HL-60/S4 treated with phorbol 12-myristate 13-acetate at 8.2 ng/mL for 4 days and 3 days (cell line): ENCODE data around the gene PIP5K1B.

Experiments
- in situ Hi-C: fragments of 300-500 bp; cut with MboI; formaldehyde crosslinking; loops from 2 replicates; pipeline ENCODE4 v1.15.0; 2022; ENCODE audit warnings: low sequenced_read_pairs

The PIP5K1B gene

GRCh38 chr9:68768619-68769018 is 63.6 kb downstream of the PIP5K1B start:
- in situ Hi-C loops, result no loop called here

- in situ Hi-C loops, result no loop called here
These were observed 64.8 kb downstream of the PIP5K1B start for GRCh38 chr9:68769852-68770251.

- in situ Hi-C loops, result no loop called here
These were observed 66.3 kb downstream of the PIP5K1B start for GRCh38 chr9:68771376-68771775.

- in situ Hi-C loops, result no loop called here
These were observed 70.1 kb downstream of the PIP5K1B start for GRCh38 chr9:68775003-68775730.

- in situ Hi-C loops, result no loop called here
These were observed 72.2 kb downstream of the PIP5K1B start for GRCh38 chr9:68777070-68777763.

GRCh38 chr9:68778635-68779034 is 73.6 kb downstream of the PIP5K1B start:
- in situ Hi-C loops, result no loop called here

GRCh38 chr9:68779558-68780379 is 74.7 kb downstream of the PIP5K1B start:
- in situ Hi-C loops, result no loop called here

GRCh38 chr9:68780380-68780712 is 75.3 kb downstream of the PIP5K1B start:
- in situ Hi-C loops, result no loop called here

- in situ Hi-C loops, result no loop called here
These were observed 75.7 kb downstream of the PIP5K1B start for GRCh38 chr9:68780720-68781119.

- in situ Hi-C loops, result no loop called here
These were observed 76.9 kb downstream of the PIP5K1B start for GRCh38 chr9:68781928-68782327.

GRCh38 chr9:68782546-68782945 is 77.5 kb downstream of the PIP5K1B start:
- in situ Hi-C loops, result no loop called here

- in situ Hi-C loops, result no loop called here
These were observed 80.9 kb downstream of the PIP5K1B start for GRCh38 chr9:68785965-68786364.

GRCh38 chr9:68791169-68791568 is 86.1 kb downstream of the PIP5K1B start:
- in situ Hi-C loops, result no loop called here

GRCh38 chr9:68793605-68794343 is 88.7 kb downstream of the PIP5K1B start:
- in situ Hi-C loops, result no loop called here

GRCh38 chr9:68794898-68795297 is 89.9 kb downstream of the PIP5K1B start:
- in situ Hi-C loops, result no loop called here

GRCh38 chr9:68795411-68795810 is 90.4 kb downstream of the PIP5K1B start:
- in situ Hi-C loops, result no loop called here

- in situ Hi-C loops, result no loop called here
These were observed 92.1 kb downstream of the PIP5K1B start for GRCh38 chr9:68797116-68797515.

GRCh38 chr9:68798423-68798822 is 93.4 kb downstream of the PIP5K1B start:
- in situ Hi-C loops, result no loop called here

- in situ Hi-C loops, result no loop called here
These were observed 95.8 kb downstream of the PIP5K1B start for GRCh38 chr9:68800836-68801235.

- in situ Hi-C loops, result no loop called here
These were observed 97.5 kb downstream of the PIP5K1B start for GRCh38 chr9:68802525-68803015.
